Measurements from ENCODE around the gene AIP. TPM values are rescaled to one million over a fixed set of nuclear protein-coding genes. Genes with fewer than 3 reads are reported as not detected.
A peak's percentile ranks its signal among the peaks of the same experiment; 100 is the strongest.
"Not testable (repeated sequence)": the region's sequence is repeated elsewhere in the genome, so short reads cannot be mapped to it uniquely, and the experiment has no call there.

AIP gene
- total and polyA plus RNA-seq, 2 donors (not counting 1 experiment from before 2014, with no cell fraction given), result 53.7 to 117 TPM

- H3K27ac ChIP-seq (ENCODE audit: insufficient read depth, low read length), result peak within 1 kb of the TSS; percentile 99
- TF ChIP-seq CTCF (conservative IDR thresholded peaks at IDR 0.05 in 1 of 2, IDR thresholded peaks at IDR 0.05 in 1 of 2; ENCODE audit: low read depth in 1 of 2, low read length in 2 of 2), result no peak
- TF ChIP-seq EZH2 (IDR thresholded peaks at IDR 0.05; ENCODE audit: low read length, missing control alignments), result no peak
- peaks cover 2% of the 10 kb centered on the region for H3K27me3 ChIP-seq (ENCODE audit: control insufficient read depth, insufficient read depth, low read length)
- peak within 1 kb of the TSS; percentile 99 for H3K4me2 ChIP-seq (ENCODE audit: extremely low read depth, insufficient read depth, low read length)
- H2AFZ ChIP-seq (ENCODE audit: low read length), result peak within 1 kb of the TSS; percentile 94
- peaks cover 3% of the 10 kb centered on the region for H3K36me3 ChIP-seq (ENCODE audit: control insufficient read depth, insufficient read depth, low read length)
- H3K4me3 ChIP-seq (replicated peaks in 1 of 4; ENCODE audit: control extremely low read depth in 1 of 4, insufficient read depth in 1 of 4, low read depth in 3 of 4, low read length in 4 of 4), result peak within 1 kb of the TSS; percentile 72 to 97 (median 88)
- H3K79me2 ChIP-seq (ENCODE audit: control insufficient read depth, insufficient read depth, low read length), result no peaks in the 10 kb centered on the region
- H3K9me3 ChIP-seq (ENCODE audit: control insufficient read depth, insufficient read depth, low read depth, low read length), result no peaks in the 10 kb centered on the region
- H4K20me1 ChIP-seq (ENCODE audit: control insufficient read depth, extremely low read depth, insufficient read depth, low read length), result no peaks in the 10 kb centered on the region
- DNase-seq (ENCODE audit: low read depth in 2 of 2), result peak; percentile 99 to 100
- H3K9ac ChIP-seq (ENCODE audit: insufficient read depth, low read length), result peak within 1 kb of the TSS; percentile 99
- H3K4me1 ChIP-seq (ENCODE audit: control insufficient read depth, extremely low read depth, insufficient read depth, low read length), result peaks cover 11% of the 10 kb centered on the region
These were observed 25.1 kb downstream of the AIP start, which contains the start of gene CDK2AP2 for GRCh38 chr11:67507864-67508485. CDK2AP2 (minus strand) TSS chr11:67508162; CDS start chr11:67508082, 80 bp downstream.

GRCh38 chr11:67508486-67509121 lies 25.8 kb downstream of the AIP start:
- Histone ChIP-seq H3K79me2 (ENCODE audit: control insufficient read depth, insufficient read depth, low read length) (no peaks in the 10 kb centered on the region), H3K4me1 (ENCODE audit: control insufficient read depth, extremely low read depth, insufficient read depth, low read length) (peaks cover 11% of the 10 kb centered on the region), H3K27ac (ENCODE audit: insufficient read depth, low read length) (peak overlapping the region; percentile 99), H3K4me3 (replicated peaks in 1 of 4; ENCODE audit: control extremely low read depth in 1 of 4, insufficient read depth in 1 of 4, low read depth in 3 of 4, low read length in 4 of 4) (peak overlapping the region; percentile 72 to 97 (median 88)), H3K9ac (ENCODE audit: insufficient read depth, low read length) (peak overlapping the region; percentile 99), H4K20me1 (ENCODE audit: control insufficient read depth, extremely low read depth, insufficient read depth, low read length) (no peaks in the 10 kb centered on the region), H3K4me2 (ENCODE audit: extremely low read depth, insufficient read depth, low read length) (peak overlapping the region; percentile 99), H2AFZ (ENCODE audit: low read length) (peak overlapping the region; percentile 94), H3K27me3 (ENCODE audit: control insufficient read depth, insufficient read depth, low read length) (peaks cover 3% of the 10 kb centered on the region), H3K9me3 (ENCODE audit: control insufficient read depth, insufficient read depth, low read depth, low read length) (no peaks in the 10 kb centered on the region), H3K36me3 (ENCODE audit: control insufficient read depth, insufficient read depth, low read length) (peaks cover 3% of the 10 kb centered on the region)
- no peak for TF ChIP-seq EZH2 (IDR thresholded peaks at IDR 0.05; ENCODE audit: low read length, missing control alignments)
- TF ChIP-seq CTCF (conservative IDR thresholded peaks at IDR 0.05 in 1 of 2, IDR thresholded peaks at IDR 0.05 in 1 of 2; ENCODE audit: low read depth in 1 of 2, low read length in 2 of 2), result no peak
- peak; percentile 91 to 96 for DNase-seq (ENCODE audit: low read depth in 2 of 2)

- peak in 1 of 2 donors; percentile 21 for DNase-seq (ENCODE audit: low read depth in 2 of 2)
- H2AFZ ChIP-seq (ENCODE audit: low read length), result no peak overlapping the region
- no peaks in the 10 kb centered on the region for H3K79me2 ChIP-seq (ENCODE audit: control insufficient read depth, insufficient read depth, low read length)
- peaks cover 3% of the 10 kb centered on the region for H3K36me3 ChIP-seq (ENCODE audit: control insufficient read depth, insufficient read depth, low read length)
- no peak overlapping the region for H3K27ac ChIP-seq (ENCODE audit: insufficient read depth, low read length)
- no peaks in the 10 kb centered on the region for H3K9me3 ChIP-seq (ENCODE audit: control insufficient read depth, insufficient read depth, low read depth, low read length)
- H3K9ac ChIP-seq (ENCODE audit: insufficient read depth, low read length), result no peak overlapping the region
- no peak overlapping the region for H3K4me3 ChIP-seq (replicated peaks in 1 of 4; ENCODE audit: control extremely low read depth in 1 of 4, insufficient read depth in 1 of 4, low read depth in 3 of 4, low read length in 4 of 4)
- peaks cover 5% of the 10 kb centered on the region for H3K27me3 ChIP-seq (ENCODE audit: control insufficient read depth, insufficient read depth, low read length)
- H4K20me1 ChIP-seq (ENCODE audit: control insufficient read depth, extremely low read depth, insufficient read depth, low read length), result no peaks in the 10 kb centered on the region
- no peak overlapping the region for H3K4me2 ChIP-seq (ENCODE audit: extremely low read depth, insufficient read depth, low read length)
- TF ChIP-seq CTCF (conservative IDR thresholded peaks at IDR 0.05 in 1 of 2, IDR thresholded peaks at IDR 0.05 in 1 of 2; ENCODE audit: low read depth in 1 of 2, low read length in 2 of 2), result no peak
- TF ChIP-seq EZH2 (IDR thresholded peaks at IDR 0.05; ENCODE audit: low read length, missing control alignments), result no peak
- peaks cover 11% of the 10 kb centered on the region for H3K4me1 ChIP-seq (ENCODE audit: control insufficient read depth, extremely low read depth, insufficient read depth, low read length)
These were observed 27.2 kb downstream of the AIP start for GRCh38 chr11:67510023-67510345.

DNA sequence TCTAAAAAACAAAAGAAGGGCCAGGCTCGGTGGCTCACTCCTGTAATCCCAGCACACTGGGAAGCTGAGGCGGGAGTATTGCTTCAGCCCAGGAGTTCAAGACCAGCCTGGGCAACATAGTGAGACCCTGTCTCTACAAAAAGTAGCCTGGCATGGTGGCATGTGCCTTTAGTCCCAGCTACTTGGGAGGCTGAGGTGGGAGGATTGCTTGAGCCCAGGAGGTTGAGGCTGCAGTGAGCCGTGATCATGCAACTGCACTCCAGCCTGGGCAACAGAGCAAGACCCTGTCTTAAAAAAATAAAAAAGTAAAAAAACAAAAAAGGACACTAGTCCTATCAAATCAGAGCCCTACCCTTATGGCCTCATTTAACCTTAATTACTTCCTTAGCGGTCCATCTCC lies 28.7 kb downstream of the AIP start:
- peaks cover 11% of the 10 kb centered on the region for H3K27me3 ChIP-seq (ENCODE audit: control insufficient read depth, insufficient read depth, low read length)
- not testable (repeated sequence) for H3K9me3 ChIP-seq (ENCODE audit: control insufficient read depth, insufficient read depth, low read depth, low read length); H3K9ac ChIP-seq (ENCODE audit: insufficient read depth, low read length); H3K36me3 ChIP-seq (ENCODE audit: control insufficient read depth, insufficient read depth, low read length); DNase-seq (ENCODE audit: low read depth in 2 of 2); H3K4me3 ChIP-seq (replicated peaks in 1 of 4; ENCODE audit: control extremely low read depth in 1 of 4, insufficient read depth in 1 of 4, low read depth in 3 of 4, low read length in 4 of 4); H3K4me2 ChIP-seq (ENCODE audit: extremely low read depth, insufficient read depth, low read length); H3K4me1 ChIP-seq (ENCODE audit: control insufficient read depth, extremely low read depth, insufficient read depth, low read length); H3K27ac ChIP-seq (ENCODE audit: insufficient read depth, low read length); H2AFZ ChIP-seq (ENCODE audit: low read length); H3K79me2 ChIP-seq (ENCODE audit: control insufficient read depth, insufficient read depth, low read length); H4K20me1 ChIP-seq (ENCODE audit: control insufficient read depth, extremely low read depth, insufficient read depth, low read length)

Measured in fibroblast of lung (primary cell).